Measurements from ENCODE around the gene ZSCAN9. TPM values are rescaled to one million over a fixed set of nuclear protein-coding genes. Genes with fewer than 3 reads are reported as not detected.
A peak's percentile ranks its signal among the peaks of the same experiment; 100 is the strongest.

The ZSCAN9 gene
- total and polyA plus RNA-seq, 2 donors: 7.3 to 9.7 TPM

DNA sequence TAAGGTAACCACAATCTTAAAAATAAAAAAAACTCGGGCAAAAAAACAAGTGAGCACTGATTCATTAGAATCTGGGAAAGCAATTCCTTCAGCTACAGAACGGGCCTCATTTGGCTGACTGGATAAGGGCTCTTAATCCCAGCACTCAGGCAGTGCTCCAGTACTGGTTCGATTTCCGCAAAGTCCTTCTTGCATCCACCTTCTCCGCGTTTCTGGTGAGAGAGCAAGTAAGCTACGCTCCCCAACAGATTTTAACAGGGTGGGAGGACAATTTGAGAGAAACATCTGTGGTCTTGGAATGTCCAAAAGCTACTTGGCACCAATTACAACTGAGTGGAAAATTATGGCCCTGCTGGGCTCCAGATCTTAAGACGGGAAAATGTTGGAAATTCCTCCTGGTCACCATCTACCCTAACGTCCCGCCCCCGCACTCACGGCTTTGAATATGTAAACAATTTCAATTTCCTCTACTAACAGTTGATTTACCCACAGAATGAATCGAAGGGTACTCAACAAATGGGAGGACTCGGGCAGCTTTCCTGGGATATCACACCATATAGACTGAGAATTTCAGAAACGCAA is 18.1 kb upstream of the ZSCAN9 start:
- H3K4me3 ChIP-seq (ENCODE audit: low read length in 2 of 2): no peak overlapping the region
- 12% methylated on average over 15 of the region's 15 CpGs for WGBS
- H3K27me3 ChIP-seq (ENCODE audit: control insufficient read depth in 2 of 2, insufficient read depth in 1 of 2, low read length in 1 of 2): peaks cover 44 to 66% of the 10 kb centered on the region in 2 donors
- peaks cover 0 to 4% of the 10 kb centered on the region in 2 donors for H3K4me1 ChIP-seq (ENCODE audit: control insufficient read depth in 2 of 2, insufficient read depth in 2 of 2, low read length in 2 of 2)
- peaks cover 3 to 4% of the 10 kb centered on the region in 2 donors for H3K9me3 ChIP-seq (ENCODE audit: control insufficient read depth in 2 of 2, insufficient read depth in 1 of 2, low read length in 1 of 2)
- DNase-seq (ENCODE audit: low read depth in 6 of 9, low spot score in 9 of 9): no peak
- H3K36me3 ChIP-seq (ENCODE audit: control insufficient read depth in 2 of 2, insufficient read depth in 2 of 2, low read length in 1 of 2): no peaks in the 10 kb centered on the region
- no peak overlapping the region for H3K27ac ChIP-seq (ENCODE audit: low read depth in 1 of 2, low read length in 1 of 2)

DNA sequence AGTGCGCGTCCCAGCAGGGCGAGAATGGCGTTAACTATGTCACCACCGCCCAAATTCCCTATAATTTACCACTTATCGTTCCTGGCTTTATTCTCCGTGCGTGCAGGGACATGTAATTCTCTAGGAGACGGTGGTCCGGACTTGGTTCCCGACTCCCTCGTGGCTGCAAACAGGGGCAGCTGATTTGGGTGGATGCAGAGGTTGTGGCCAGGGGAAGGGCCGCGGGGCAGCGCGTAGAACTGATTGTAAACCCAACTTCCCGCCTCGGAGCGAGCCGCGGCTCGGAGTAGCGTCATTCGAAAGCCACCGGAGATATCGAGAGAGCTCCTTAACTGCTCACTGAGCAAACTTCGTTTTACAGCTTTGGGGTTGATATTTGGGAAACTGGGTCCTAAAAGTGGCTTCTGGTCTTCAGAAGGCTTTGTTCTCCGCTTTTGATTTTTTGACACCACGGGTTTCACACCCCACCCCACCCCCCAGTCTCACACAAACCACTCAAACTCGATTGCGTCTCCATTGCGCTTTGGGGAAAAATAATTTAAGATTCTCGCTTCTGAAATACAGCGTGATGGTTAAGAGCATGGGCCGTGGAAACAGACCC is 17.5 kb upstream of the ZSCAN9 start:
- 3% methylated on average over 35 of the region's 35 CpGs for WGBS
- H3K36me3 ChIP-seq (ENCODE audit: control insufficient read depth in 2 of 2, insufficient read depth in 2 of 2, low read length in 1 of 2): no peaks in the 10 kb centered on the region
- no peak overlapping the region for H3K4me3 ChIP-seq (ENCODE audit: low read length in 2 of 2)
- H3K9me3 ChIP-seq (ENCODE audit: control insufficient read depth in 2 of 2, insufficient read depth in 1 of 2, low read length in 1 of 2): peaks cover 3 to 4% of the 10 kb centered on the region in 2 donors
- DNase-seq (ENCODE audit: low read depth in 6 of 9, low spot score in 9 of 9): peak in 1 of 9 donors; percentile 30
- H3K4me1 ChIP-seq (ENCODE audit: control insufficient read depth in 2 of 2, insufficient read depth in 2 of 2, low read length in 2 of 2): peaks cover 0 to 4% of the 10 kb centered on the region in 2 donors
- peaks cover 48 to 72% of the 10 kb centered on the region in 2 donors for H3K27me3 ChIP-seq (ENCODE audit: control insufficient read depth in 2 of 2, insufficient read depth in 1 of 2, low read length in 1 of 2)
- H3K27ac ChIP-seq (ENCODE audit: low read depth in 1 of 2, low read length in 1 of 2): no peak overlapping the region

DNA sequence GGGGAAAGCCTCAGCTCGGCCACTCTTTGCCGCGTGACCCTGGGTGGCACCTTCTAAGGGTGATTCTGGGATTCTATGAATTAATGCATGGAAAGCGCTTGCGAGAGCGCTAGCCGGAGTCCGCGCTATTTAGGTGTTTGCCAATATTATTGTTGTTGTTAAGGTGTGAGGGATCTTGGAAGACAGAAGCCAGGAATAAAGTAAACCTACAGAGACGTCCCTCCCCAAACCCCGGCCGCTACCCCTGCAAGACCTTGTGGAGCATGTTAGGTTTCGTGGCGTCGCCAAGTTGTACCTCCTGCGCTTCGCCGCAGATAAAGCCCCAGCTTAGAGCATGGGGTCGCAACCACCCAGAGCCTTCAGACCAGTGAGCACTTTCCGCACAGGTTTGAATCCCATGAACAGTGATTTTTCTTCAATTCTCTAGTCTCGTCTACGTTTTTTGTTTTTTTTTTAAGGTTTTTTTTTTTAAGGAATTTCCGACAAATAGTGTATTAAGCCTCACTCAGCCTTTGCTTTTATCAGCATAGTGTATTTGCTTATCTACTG is 16.9 kb upstream of the ZSCAN9 start:
- 10% methylated on average over 23 of the region's 23 CpGs for WGBS
- peaks cover 0 to 4% of the 10 kb centered on the region in 2 donors for H3K4me1 ChIP-seq (ENCODE audit: control insufficient read depth in 2 of 2, insufficient read depth in 2 of 2, low read length in 2 of 2)
- H3K27ac ChIP-seq (ENCODE audit: low read depth in 1 of 2, low read length in 1 of 2): no peak overlapping the region
- H3K27me3 ChIP-seq (ENCODE audit: control insufficient read depth in 2 of 2, insufficient read depth in 1 of 2, low read length in 1 of 2): peaks cover 49 to 78% of the 10 kb centered on the region in 2 donors
- no peaks in the 10 kb centered on the region for H3K36me3 ChIP-seq (ENCODE audit: control insufficient read depth in 2 of 2, insufficient read depth in 2 of 2, low read length in 1 of 2)
- no peak for DNase-seq (ENCODE audit: low read depth in 6 of 9, low spot score in 9 of 9)
- no peak overlapping the region for H3K4me3 ChIP-seq (ENCODE audit: low read length in 2 of 2)
- peaks cover 3 to 4% of the 10 kb centered on the region in 2 donors for H3K9me3 ChIP-seq (ENCODE audit: control insufficient read depth in 2 of 2, insufficient read depth in 1 of 2, low read length in 1 of 2)

DNA sequence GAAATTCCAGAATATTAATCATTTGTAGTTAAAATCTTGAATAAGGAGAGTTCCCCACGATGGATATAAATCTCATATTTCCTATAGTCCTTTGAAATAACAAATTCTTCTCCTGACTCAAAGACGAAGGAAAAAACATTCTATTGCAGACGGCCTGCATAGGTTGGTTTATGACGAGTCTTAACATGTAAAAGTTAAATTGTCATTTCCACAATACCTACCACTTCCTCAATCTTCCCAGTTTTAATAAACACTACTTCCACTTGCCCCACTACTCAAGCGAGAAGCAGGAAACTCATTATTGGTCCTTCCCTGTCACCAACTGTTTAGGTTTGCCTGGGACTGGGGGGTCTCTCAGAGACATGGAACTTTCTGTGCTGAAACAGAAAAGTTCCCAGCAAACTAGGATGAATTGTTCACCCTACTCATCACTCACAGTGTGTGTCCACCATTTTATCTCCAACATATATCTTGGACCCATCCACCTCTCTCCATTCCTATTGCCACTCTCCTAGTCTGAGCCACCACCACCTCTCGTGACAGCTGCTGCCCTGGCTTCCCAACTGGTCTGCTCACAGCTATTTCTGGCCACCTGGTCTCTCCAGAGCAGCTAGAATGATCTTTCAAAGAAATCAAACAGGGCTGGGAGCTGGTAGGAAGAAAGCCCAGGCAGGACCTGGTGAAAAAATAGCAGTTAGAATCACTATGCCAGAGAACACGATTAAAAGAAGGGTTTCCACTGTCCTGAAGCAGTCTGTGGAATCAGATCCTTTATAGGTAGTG is 15.1 kb upstream of the ZSCAN9 start:
- WGBS: 36% methylated on average over 7 of the region's 7 CpGs
- Histone ChIP-seq H3K27me3 (ENCODE audit: control insufficient read depth in 2 of 2, insufficient read depth in 1 of 2, low read length in 1 of 2) (peaks cover 52 to 94% of the 10 kb centered on the region in 2 donors), H3K27ac (ENCODE audit: low read depth in 1 of 2, low read length in 1 of 2) (no peak overlapping the region), H3K9me3 (ENCODE audit: control insufficient read depth in 2 of 2, insufficient read depth in 1 of 2, low read length in 1 of 2) (peaks cover 3 to 4% of the 10 kb centered on the region in 2 donors), H3K4me3 (ENCODE audit: low read length in 2 of 2) (no peak overlapping the region), H3K36me3 (ENCODE audit: control insufficient read depth in 2 of 2, insufficient read depth in 2 of 2, low read length in 1 of 2) (no peaks in the 10 kb centered on the region), H3K4me1 (ENCODE audit: control insufficient read depth in 2 of 2, insufficient read depth in 2 of 2, low read length in 2 of 2) (peaks cover 0 to 4% of the 10 kb centered on the region in 2 donors)
- DNase-seq (ENCODE audit: low read depth in 6 of 9, low spot score in 9 of 9): no peak

DNA sequence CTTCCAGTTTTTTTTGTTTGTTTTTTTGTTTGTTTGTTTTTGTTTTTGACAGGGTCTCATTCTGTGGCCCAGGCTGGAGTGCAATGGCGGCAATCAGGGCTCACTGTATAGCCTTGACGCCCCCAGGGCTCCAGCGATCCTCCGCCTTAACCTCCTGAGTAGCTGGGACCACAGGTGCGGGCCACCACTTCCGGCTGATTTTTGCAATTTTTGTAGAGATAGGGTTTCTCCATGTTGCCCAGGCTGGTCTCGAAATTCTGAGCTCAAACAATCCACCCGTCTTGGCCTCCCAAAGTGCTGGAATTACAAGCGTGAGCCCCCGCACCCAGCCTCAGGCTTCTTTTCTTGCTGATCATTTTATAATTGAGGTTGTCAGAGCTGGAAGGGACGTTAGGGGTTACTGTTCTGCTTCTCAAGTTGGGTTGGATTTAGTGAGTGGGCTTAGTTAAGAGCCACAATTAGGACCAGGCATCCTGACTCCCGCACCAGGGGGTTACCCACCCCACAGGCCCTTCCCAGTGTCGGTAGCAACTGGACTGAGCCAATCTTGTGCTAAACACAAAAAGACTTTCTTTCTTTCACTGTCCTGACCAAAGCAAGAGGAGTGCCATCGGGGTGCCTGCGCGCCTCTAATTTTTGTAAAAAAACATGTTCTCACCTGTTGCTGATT is 13.1 kb upstream of the ZSCAN9 start:
- H3K4me1 ChIP-seq (ENCODE audit: control insufficient read depth in 2 of 2, insufficient read depth in 2 of 2, low read length in 2 of 2): peaks cover 0 to 4% of the 10 kb centered on the region in 2 donors
- 9% methylated on average over 16 of the region's 16 CpGs for WGBS
- H3K27me3 ChIP-seq (ENCODE audit: control insufficient read depth in 2 of 2, insufficient read depth in 1 of 2, low read length in 1 of 2): peaks cover 46 to 98% of the 10 kb centered on the region in 2 donors
- peaks cover 3 to 4% of the 10 kb centered on the region in 2 donors for H3K9me3 ChIP-seq (ENCODE audit: control insufficient read depth in 2 of 2, insufficient read depth in 1 of 2, low read length in 1 of 2)
- no peaks in the 10 kb centered on the region for H3K36me3 ChIP-seq (ENCODE audit: control insufficient read depth in 2 of 2, insufficient read depth in 2 of 2, low read length in 1 of 2)
- no peak overlapping the region for H3K27ac ChIP-seq (ENCODE audit: low read depth in 1 of 2, low read length in 1 of 2)
- DNase-seq (ENCODE audit: low read depth in 6 of 9, low spot score in 9 of 9): peak in 1 of 9 donors; percentile 16
- no peak overlapping the region for H3K4me3 ChIP-seq (ENCODE audit: low read length in 2 of 2)

DNA sequence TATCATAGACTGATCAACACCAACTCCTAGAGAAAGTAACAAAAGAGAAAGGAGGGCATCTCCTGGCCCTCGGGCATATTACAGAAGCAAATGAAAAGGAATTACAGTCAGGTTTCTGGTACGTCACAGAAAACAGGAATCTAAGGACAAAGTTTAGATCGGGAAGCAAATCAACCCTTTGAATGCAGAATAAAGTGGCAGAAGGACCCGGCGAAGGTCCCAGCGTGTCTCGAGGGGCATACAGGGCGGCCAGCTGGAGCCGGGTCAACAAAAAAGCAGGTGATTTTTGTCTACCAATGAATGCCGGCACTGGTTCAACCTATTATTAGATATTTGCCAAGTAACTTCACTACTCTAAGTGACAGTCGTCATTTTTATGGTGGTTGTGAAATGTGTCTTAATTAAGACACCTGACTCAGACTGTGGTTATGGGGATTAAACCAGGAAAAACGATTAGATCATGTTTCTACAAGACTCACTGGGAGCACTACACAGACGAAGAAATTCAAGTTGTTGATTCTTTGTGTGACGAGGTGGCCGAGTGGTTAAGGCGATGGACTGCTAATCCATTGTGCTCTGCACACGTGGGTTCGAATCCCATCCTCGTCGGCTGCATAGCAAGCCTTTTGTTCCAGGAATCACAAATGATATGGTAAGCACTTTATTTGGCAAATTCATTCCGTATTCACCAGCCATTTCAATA is 12.4 kb upstream of the ZSCAN9 start:
- Histone ChIP-seq H3K27me3 (ENCODE audit: control insufficient read depth in 2 of 2, insufficient read depth in 1 of 2, low read length in 1 of 2) (peaks cover 41 to 98% of the 10 kb centered on the region in 2 donors), H3K9me3 (ENCODE audit: control insufficient read depth in 2 of 2, insufficient read depth in 1 of 2, low read length in 1 of 2) (no peaks in the 10 kb centered on the region), H3K4me1 (ENCODE audit: control insufficient read depth in 2 of 2, insufficient read depth in 2 of 2, low read length in 2 of 2) (no peaks in the 10 kb centered on the region), H3K4me3 (ENCODE audit: low read length in 2 of 2) (no peak overlapping the region), H3K36me3 (ENCODE audit: control insufficient read depth in 2 of 2, insufficient read depth in 2 of 2, low read length in 1 of 2) (no peaks in the 10 kb centered on the region), H3K27ac (ENCODE audit: low read depth in 1 of 2, low read length in 1 of 2) (no peak overlapping the region)
- 2% methylated on average over 21 of the region's 21 CpGs for WGBS
- DNase-seq (ENCODE audit: low read depth in 6 of 9, low spot score in 9 of 9): peak in 1 of 9 donors; percentile 21

DNA sequence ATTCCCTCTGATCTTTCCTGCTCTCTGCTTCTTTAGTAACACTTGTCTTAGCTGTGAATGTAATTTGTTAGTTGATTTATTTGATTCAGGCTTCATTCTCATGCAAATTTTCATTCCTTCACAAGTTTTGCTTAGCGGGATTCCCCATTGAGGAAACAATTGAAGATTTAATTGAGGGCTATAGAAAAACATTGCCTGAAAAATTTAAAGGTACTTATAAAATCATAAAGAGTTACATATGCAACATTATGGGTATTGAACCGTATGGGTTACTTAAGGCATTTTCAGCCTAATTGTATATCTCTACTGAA is 11.9 kb upstream of the ZSCAN9 start:
- 27% methylated on average over 2 of the region's 2 CpGs for WGBS
- peaks cover 39 to 98% of the 10 kb centered on the region in 2 donors for H3K27me3 ChIP-seq (ENCODE audit: control insufficient read depth in 2 of 2, insufficient read depth in 1 of 2, low read length in 1 of 2)
- no peaks in the 10 kb centered on the region for H3K36me3 ChIP-seq (ENCODE audit: control insufficient read depth in 2 of 2, insufficient read depth in 2 of 2, low read length in 1 of 2)
- peaks cover 0 to under 1% of the 10 kb centered on the region in 2 donors for H3K4me1 ChIP-seq (ENCODE audit: control insufficient read depth in 2 of 2, insufficient read depth in 2 of 2, low read length in 2 of 2)
- no peak for DNase-seq (ENCODE audit: low read depth in 6 of 9, low spot score in 9 of 9)
- no peaks in the 10 kb centered on the region for H3K9me3 ChIP-seq (ENCODE audit: control insufficient read depth in 2 of 2, insufficient read depth in 1 of 2, low read length in 1 of 2)
- no peak overlapping the region for H3K27ac ChIP-seq (ENCODE audit: low read depth in 1 of 2, low read length in 1 of 2)
- no peak overlapping the region for H3K4me3 ChIP-seq (ENCODE audit: low read length in 2 of 2)

DNA sequence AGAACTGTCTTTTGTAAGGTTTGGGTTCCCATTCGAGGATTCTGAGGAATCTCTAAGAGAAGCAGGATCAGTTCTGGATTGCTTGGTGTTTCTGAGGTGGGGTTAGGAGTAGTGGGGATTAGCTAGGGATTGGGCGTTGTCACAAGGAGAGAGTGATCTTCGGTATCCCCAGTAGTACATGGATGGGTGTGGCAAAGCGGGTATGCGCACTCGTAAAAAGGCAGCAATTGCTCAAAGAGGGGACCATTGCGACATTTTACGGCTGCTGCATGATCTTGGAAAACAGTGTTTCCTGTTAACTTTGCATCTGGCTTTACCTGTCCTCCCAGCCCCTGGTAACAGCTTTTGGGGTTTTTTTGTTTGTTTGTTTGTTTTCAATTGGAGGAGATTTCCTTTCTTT is 9.7 kb upstream of the ZSCAN9 start:
- Histone ChIP-seq H3K27me3 (ENCODE audit: control insufficient read depth in 2 of 2, insufficient read depth in 1 of 2, low read length in 1 of 2) (peaks cover 33 to 96% of the 10 kb centered on the region in 2 donors), H3K4me1 (ENCODE audit: control insufficient read depth in 2 of 2, insufficient read depth in 2 of 2, low read length in 2 of 2) (peaks cover 0 to 6% of the 10 kb centered on the region in 2 donors)
- 54% methylated on average over 8 of the region's 8 CpGs for WGBS

More for the DNA sequence above, 9.7 kb upstream of the ZSCAN9 start:
- Histone ChIP-seq H3K36me3 (ENCODE audit: control insufficient read depth in 2 of 2, insufficient read depth in 2 of 2, low read length in 1 of 2) (no peaks in the 10 kb centered on the region), H3K27ac (ENCODE audit: low read depth in 1 of 2, low read length in 1 of 2) (no peak overlapping the region), H3K4me3 (ENCODE audit: low read length in 2 of 2) (no peak overlapping the region), H3K9me3 (ENCODE audit: control insufficient read depth in 2 of 2, insufficient read depth in 1 of 2, low read length in 1 of 2) (no peaks in the 10 kb centered on the region)
- peak in 1 of 9 donors; percentile 23 for DNase-seq (ENCODE audit: low read depth in 6 of 9, low spot score in 9 of 9)
